Colonic mucosa (tissue), 4 donors: ENCODE results near the gene P2RY2. TPM values are rescaled to one million over a fixed set of nuclear protein-coding genes. Genes with fewer than 3 reads are reported as not detected.

Experiments used
- DNase-seq: peaks from one replicate; pipeline ENCODE4 v3.0.0-alpha.2; 2020
- H3K27ac ChIP-seq: fragments of 200-600 bp; one replicate; pipeline ENCODE4 v1.8.0; 2021
- H3K27me3 ChIP-seq: fragments of 200-600 bp; one replicate; pipeline ENCODE4 v1.8.0; 2021
- H3K36me3 ChIP-seq: fragments of 200-600 bp; one replicate; pipeline ENCODE4 v1.8.0; 2021
- H3K4me1 ChIP-seq: fragments of 200-600 bp; one replicate; pipeline ENCODE4 v1.8.0; 2021; ENCODE audit warnings: mild to moderate bottlenecking
- H3K4me3 ChIP-seq: fragments of 200-600 bp; one replicate; pipeline ENCODE4 v1.8.0; 2021
- H3K9ac ChIP-seq, 2 donors: one replicate each; pipeline ENCODE4 v1.7.0; 2013; ENCODE audit warnings: control low read depth in 2 of 2, low read depth in 2 of 2, low read length in 2 of 2
- H3K9me3 ChIP-seq: fragments of 200-600 bp; one replicate; pipeline ENCODE4 v1.8.0; 2021
- CTCF ChIP-seq: fragments of 200-600 bp; IDR thresholded peaks from one replicate; pipeline ENCODE4 v1.8.0; 2022; ENCODE audit warnings: antibody characterized with exemption, mild to moderate bottlenecking
- intact Hi-C: fragments of 100-400 bp; cut with DNase I; formaldehyde crosslinking; loops from one replicate; pipeline ENCODE4 v1.14.1; 2022
- total RNA-seq, 2 donors: library from RNA; stranded (reverse); fragmentation: NEBNext Ultra II Directional in 1 of 2; extraction: Animal tissue kit (Norgen Biotek cat#: 25700) in 1 of 2; gene quantifications; one replicate each; pipeline ENCODE4 v1.2.1, GENCODE V29; 2021
- donor health status: healthy.
- donor health status: DM: no; HTN: no; CAD: no.
- donor health status: DM: no; HTN: no; CAD: no.

The P2RY2 gene
- total RNA-seq, 2 donors from 2014 or later = 17.6 to 27.4 TPM

GRCh38 chr11:73249304-73249703 lies 31.2 kb downstream of the P2RY2 start:
- no peaks in the 10 kb centered on the region for H3K36me3 ChIP-seq
- intact Hi-C loops = loop anchor here (10.0 kb wide), 1 partner anchor 325 kb away; no protein-coding TSS in a partner anchor
- H3K27ac ChIP-seq = no peak overlapping the region
- no peak overlapping the region for H3K4me3 ChIP-seq
- no peak for TF ChIP-seq CTCF
- H3K27me3 ChIP-seq = no peaks in the 10 kb centered on the region
- no peaks in the 10 kb centered on the region for H3K4me1 ChIP-seq
- no peaks in the 10 kb centered on the region for H3K9me3 ChIP-seq
- no peak for DNase-seq
- H3K9ac ChIP-seq = no peak overlapping the region

GRCh38 chr11:73249853-73250783 lies 32.0 kb downstream of the P2RY2 start:
- DNase-seq = no peak
- H3K4me3 ChIP-seq = no peak overlapping the region
- no peak for TF ChIP-seq CTCF
- H3K9ac ChIP-seq = no peak overlapping the region
- no peaks in the 10 kb centered on the region for H3K36me3 ChIP-seq
- intact Hi-C loops = loop anchor here (10.0 kb wide), 1 partner anchor 325 kb away; no protein-coding TSS in a partner anchor
- no peaks in the 10 kb centered on the region for H3K4me1 ChIP-seq
- no peak overlapping the region for H3K27ac ChIP-seq
- no peaks in the 10 kb centered on the region for H3K9me3 ChIP-seq
- H3K27me3 ChIP-seq = no peaks in the 10 kb centered on the region

GRCh38 chr11:73252577-73253191 lies 34.6 kb downstream of the P2RY2 start:
- DNase-seq = no peak
- no peaks in the 10 kb centered on the region for H3K27me3 ChIP-seq
- no peaks in the 10 kb centered on the region for H3K36me3 ChIP-seq
- intact Hi-C loops = no loop called here
- no peaks in the 10 kb centered on the region for H3K4me1 ChIP-seq
- no peaks in the 10 kb centered on the region for H3K9me3 ChIP-seq
- H3K4me3 ChIP-seq = no peak overlapping the region
- no peak overlapping the region for H3K9ac ChIP-seq
- H3K27ac ChIP-seq = no peak overlapping the region
- no peak for TF ChIP-seq CTCF

GRCh38 chr11:73257342-73258103 lies 39.4 kb downstream of the P2RY2 start:
- H3K27ac ChIP-seq = no peak overlapping the region
- no peaks in the 10 kb centered on the region for H3K27me3 ChIP-seq
- H3K4me3 ChIP-seq = no peak overlapping the region
- DNase-seq = no peak
- no peaks in the 10 kb centered on the region for H3K9me3 ChIP-seq
- no peaks in the 10 kb centered on the region for H3K4me1 ChIP-seq
- no peak for TF ChIP-seq CTCF
- H3K9ac ChIP-seq = no peak overlapping the region
- H3K36me3 ChIP-seq = no peaks in the 10 kb centered on the region
- intact Hi-C loops = no loop called here
